GM12878 (cell line): Measurements from ENCODE around the gene UNC119.

Experiments
- RFX5 ChIP-seq: IDR thresholded peaks from 2 replicates; pipeline ENCODE4 v1.6.1; 2011; ENCODE audit warnings: low read depth, low read length, improper control_type of control experiment
- SREBF2 ChIP-seq: IDR thresholded peaks from 2 replicates; pipeline ENCODE4 v1.6.1; 2012; ENCODE audit warnings: mild to moderate bottlenecking, low read length
- TF ChIP-seq, protein P1 (sequence below), 3 experiments: IDR thresholded peaks in 2 of 3; conservative IDR thresholded peaks in 1 of 3; 2 replicates each; pipeline ENCODE4 v1.5.1; 2011; ENCODE audit warnings: low read depth in 3 of 3, low read length in 3 of 3, mild to moderate bottlenecking in 3 of 3, control low read depth in 2 of 3, moderate library complexity in 2 of 3, inconsistent platforms in 1 of 3, mixed read lengths in 1 of 3; ENCODE audit not compliant: control insufficient read depth in 2 of 3, insufficient read depth in 1 of 3; ENCODE audit errors: extremely low read depth in 1 of 3
- TF ChIP-seq, protein P2 (sequence below): fragments of 450-650 bp; IDR thresholded peaks from 2 replicates; pipeline ENCODE4 v1.6.1; 2018; ENCODE audit warnings: mild to moderate bottlenecking, low read depth, moderate library complexity; ENCODE audit not compliant: partially characterized antibody

DNA sequence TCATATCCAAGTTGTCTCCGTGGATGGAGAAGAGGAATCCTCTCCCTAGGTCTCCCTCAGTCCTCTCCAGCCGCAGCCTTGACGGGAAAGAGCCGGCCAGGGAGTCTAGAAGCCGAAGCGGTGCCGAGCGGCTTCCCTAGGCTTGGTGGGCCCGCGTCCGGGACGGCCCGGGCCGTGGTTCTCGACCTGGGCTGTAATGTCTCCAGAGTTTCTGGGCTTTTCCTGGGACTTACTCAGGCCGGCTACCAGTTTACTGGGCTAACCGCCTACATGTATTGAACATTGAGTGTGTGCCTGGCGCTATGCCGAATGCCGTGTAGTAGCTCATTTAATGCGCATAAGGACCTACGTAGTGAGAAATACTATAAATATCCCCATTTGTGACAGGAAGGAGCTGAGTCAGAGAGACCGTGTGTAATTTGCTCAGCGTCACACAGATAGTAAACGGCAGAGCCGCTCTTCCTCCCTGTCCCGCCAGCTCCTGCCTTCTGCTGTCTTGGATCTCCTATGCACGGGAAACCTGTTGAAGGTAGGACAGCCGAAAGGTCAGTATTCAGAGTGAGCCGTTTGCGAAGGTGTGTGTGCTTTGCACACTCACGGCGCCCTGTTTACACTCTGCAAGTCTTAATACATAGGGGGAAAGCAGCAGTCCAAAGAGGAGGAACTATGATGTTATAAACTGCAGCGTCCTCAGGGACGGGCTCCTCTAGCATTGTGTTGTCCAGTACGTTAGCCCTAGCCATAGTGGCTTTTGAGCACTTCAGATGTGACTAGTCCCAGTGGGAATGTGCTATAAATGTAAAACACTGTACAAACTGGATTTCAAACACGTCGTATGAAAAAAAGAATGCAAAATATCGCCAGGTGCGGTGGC lies 47.1 kb upstream of the UNC119 start:
- TF ChIP-seq, protein P1, sequence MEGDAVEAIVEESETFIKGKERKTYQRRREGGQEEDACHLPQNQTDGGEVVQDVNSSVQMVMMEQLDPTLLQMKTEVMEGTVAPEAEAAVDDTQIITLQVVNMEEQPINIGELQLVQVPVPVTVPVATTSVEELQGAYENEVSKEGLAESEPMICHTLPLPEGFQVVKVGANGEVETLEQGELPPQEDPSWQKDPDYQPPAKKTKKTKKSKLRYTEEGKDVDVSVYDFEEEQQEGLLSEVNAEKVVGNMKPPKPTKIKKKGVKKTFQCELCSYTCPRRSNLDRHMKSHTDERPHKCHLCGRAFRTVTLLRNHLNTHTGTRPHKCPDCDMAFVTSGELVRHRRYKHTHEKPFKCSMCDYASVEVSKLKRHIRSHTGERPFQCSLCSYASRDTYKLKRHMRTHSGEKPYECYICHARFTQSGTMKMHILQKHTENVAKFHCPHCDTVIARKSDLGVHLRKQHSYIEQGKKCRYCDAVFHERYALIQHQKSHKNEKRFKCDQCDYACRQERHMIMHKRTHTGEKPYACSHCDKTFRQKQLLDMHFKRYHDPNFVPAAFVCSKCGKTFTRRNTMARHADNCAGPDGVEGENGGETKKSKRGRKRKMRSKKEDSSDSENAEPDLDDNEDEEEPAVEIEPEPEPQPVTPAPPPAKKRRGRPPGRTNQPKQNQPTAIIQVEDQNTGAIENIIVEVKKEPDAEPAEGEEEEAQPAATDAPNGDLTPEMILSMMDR (IDR thresholded peaks at IDR 0.05 in 2 of 3, conservative IDR thresholded peaks at IDR 0.05 in 1 of 3; ENCODE audit: control insufficient read depth in 2 of 3, extremely low read depth in 1 of 3, insufficient read depth in 1 of 3, low read depth in 3 of 3, low read length in 3 of 3), result no peak
- TF ChIP-seq SREBF2 (no peak), RFX5 (no peak)
- TF ChIP-seq, protein P2, sequence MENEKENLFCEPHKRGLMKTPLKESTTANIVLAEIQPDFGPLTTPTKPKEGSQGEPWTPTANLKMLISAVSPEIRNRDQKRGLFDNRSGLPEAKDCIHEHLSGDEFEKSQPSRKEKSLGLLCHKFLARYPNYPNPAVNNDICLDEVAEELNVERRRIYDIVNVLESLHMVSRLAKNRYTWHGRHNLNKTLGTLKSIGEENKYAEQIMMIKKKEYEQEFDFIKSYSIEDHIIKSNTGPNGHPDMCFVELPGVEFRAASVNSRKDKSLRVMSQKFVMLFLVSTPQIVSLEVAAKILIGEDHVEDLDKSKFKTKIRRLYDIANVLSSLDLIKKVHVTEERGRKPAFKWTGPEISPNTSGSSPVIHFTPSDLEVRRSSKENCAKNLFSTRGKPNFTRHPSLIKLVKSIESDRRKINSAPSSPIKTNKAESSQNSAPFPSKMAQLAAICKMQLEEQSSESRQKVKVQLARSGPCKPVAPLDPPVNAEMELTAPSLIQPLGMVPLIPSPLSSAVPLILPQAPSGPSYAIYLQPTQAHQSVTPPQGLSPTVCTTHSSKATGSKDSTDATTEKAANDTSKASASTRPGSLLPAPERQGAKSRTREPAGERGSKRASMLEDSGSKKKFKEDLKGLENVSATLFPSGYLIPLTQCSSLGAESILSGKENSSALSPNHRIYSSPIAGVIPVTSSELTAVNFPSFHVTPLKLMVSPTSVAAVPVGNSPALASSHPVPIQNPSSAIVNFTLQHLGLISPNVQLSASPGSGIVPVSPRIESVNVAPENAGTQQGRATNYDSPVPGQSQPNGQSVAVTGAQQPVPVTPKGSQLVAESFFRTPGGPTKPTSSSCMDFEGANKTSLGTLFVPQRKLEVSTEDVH, result no peak
